Fibroblast of lung (primary cell): ENCODE results near the gene NOL9. TPM values are rescaled to one million over a fixed set of nuclear protein-coding genes. Genes with fewer than 3 reads are reported as not detected.

ENCODE experiments used
- DNase-seq, 2 donors: peaks; one replicate each; pipeline versions ENCODE4 v3.0.0 to v3.0.0-alpha.2; 2010; ENCODE audit warnings: low read depth in 2 of 2
- H2AFZ ChIP-seq: 2 replicates; pipeline ENCODE4 v1.5.1; 2012; ENCODE audit warnings: low read length, control low read depth, inconsistent platforms
- H3K27ac ChIP-seq: 2 replicates; pipeline ENCODE4 v1.5.1; 2011; ENCODE audit warnings: low read length, control low read depth; ENCODE audit not compliant: insufficient read depth
- H3K27me3 ChIP-seq: 2 replicates; pipeline ENCODE4 v1.5.1; 2011; ENCODE audit warnings: mild to moderate bottlenecking, low read length; ENCODE audit not compliant: control insufficient read depth, insufficient read depth
- H3K36me3 ChIP-seq: 2 replicates; pipeline ENCODE4 v1.5.1; 2011; ENCODE audit warnings: low read length; ENCODE audit not compliant: control insufficient read depth, insufficient read depth
- H3K4me1 ChIP-seq: 2 replicates; pipeline ENCODE4 v1.5.1; 2011; ENCODE audit warnings: low read length; ENCODE audit not compliant: control insufficient read depth, insufficient read depth; ENCODE audit errors: extremely low read depth
- H3K4me2 ChIP-seq: 2 replicates; pipeline ENCODE4 v1.5.1; 2011; ENCODE audit warnings: low read length, control low read depth; ENCODE audit not compliant: insufficient read depth; ENCODE audit errors: extremely low read depth
- H3K4me3 ChIP-seq, 4 experiments: fragments of 200-600 bp in 1 of 4; sonication (generic) in 1 of 4; replicated peaks in 1 of 4; 2 replicates each; pipeline ENCODE4 v1.5.1; 2011 to 2016; ENCODE audit warnings: low read length in 4 of 4, low read depth in 3 of 4, mild to moderate bottlenecking in 3 of 4, control low read depth in 2 of 4, inconsistent platforms in 1 of 4, mixed read lengths in 1 of 4; ENCODE audit not compliant: insufficient read depth in 1 of 4; ENCODE audit errors: control extremely low read depth in 1 of 4
- H3K79me2 ChIP-seq: 2 replicates; pipeline ENCODE4 v1.5.1; 2012; ENCODE audit warnings: mild to moderate bottlenecking, low read length, inconsistent platforms; ENCODE audit not compliant: control insufficient read depth, insufficient read depth
- H3K9ac ChIP-seq: 2 replicates; pipeline ENCODE4 v1.5.1; 2011; ENCODE audit warnings: mild to moderate bottlenecking, low read length, control low read depth; ENCODE audit not compliant: insufficient read depth
- H3K9me3 ChIP-seq: 2 replicates; pipeline ENCODE4 v1.5.1; 2012; ENCODE audit warnings: low read depth, low read length; ENCODE audit not compliant: control insufficient read depth, insufficient read depth
- H4K20me1 ChIP-seq: 2 replicates; pipeline ENCODE4 v1.5.1; 2011; ENCODE audit warnings: low read length; ENCODE audit not compliant: control insufficient read depth, insufficient read depth; ENCODE audit errors: extremely low read depth
- CTCF ChIP-seq, 2 donors: IDR thresholded peaks in 1 of 2; conservative IDR thresholded peaks in 1 of 2; 1 replicate in 1 of 2; 2 replicates in 1 of 2; pipeline ENCODE4 v1.5.1; 2011 to 2012; ENCODE audit warnings: low read length in 2 of 2, control low read depth in 1 of 2, inconsistent platforms in 1 of 2, low read depth in 1 of 2, mild to moderate bottlenecking in 1 of 2
- EZH2 ChIP-seq: IDR thresholded peaks from 2 replicates; pipeline ENCODE4 v1.5.1; 2012; ENCODE audit warnings: low read length, control low read depth, mild to moderate bottlenecking; ENCODE audit errors: missing control alignments
- polyA plus RNA-seq, 2 donors: library from polyadenylated mRNA; depleted of rRNA in 1 of 2; stranded (reverse) in 1 of 2; unstranded in 1 of 2; fragments of >200 nt; gene quantifications; 2 replicates each; pipeline ENCODE4 v1.2.1, GENCODE V29; 2011 to 2012; ENCODE audit warnings: missing spikeins in 1 of 2
- total RNA-seq: library from RNA; depleted of rRNA; stranded (reverse); fragments of >200 nt; gene quantifications from 2 replicates; pipeline ENCODE4 v1.2.1, GENCODE V29; 2014

Gene NOL9
- total and polyA plus RNA-seq, 2 donors (not counting 1 experiment from before 2014, with no cell fraction given), result 17.5 to 19.0 TPM

DNA sequence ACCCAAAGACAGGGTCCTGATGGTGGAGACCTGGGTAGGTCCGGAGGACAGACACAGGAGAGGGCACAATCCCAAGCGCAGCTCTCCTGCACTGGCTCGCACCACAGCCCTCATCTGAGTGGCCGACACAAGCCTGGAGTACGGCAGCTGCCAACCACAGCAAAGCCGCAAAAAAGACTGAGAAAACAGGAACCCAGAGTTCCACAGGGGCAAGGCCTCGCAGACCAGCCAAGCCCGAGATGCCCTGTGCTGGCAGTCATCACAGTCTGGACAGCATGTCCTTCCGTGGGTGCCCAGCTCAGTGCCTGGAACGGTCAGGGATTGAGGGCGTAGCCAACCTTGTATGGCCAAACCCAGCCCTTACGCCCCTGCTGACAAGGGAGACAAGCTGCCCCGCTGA lies 36.9 kb upstream of the NOL9 start:
- H4K20me1 ChIP-seq, result no peaks in the 10 kb centered on the region
- no peak for DNase-seq

GRCh38 chr1:6590046-6590445 lies 35.7 kb upstream of the NOL9 start:
- no peak for DNase-seq

More for the DNA sequence above, 36.9 kb upstream of the NOL9 start:
- H3K4me2 ChIP-seq, result no peak overlapping the region
- H3K27ac ChIP-seq, result no peak overlapping the region
- no peak overlapping the region for H2AFZ ChIP-seq
- H3K79me2 ChIP-seq, result peaks cover 22% of the 10 kb centered on the region
- H3K9me3 ChIP-seq, result no peaks in the 10 kb centered on the region
- no peaks in the 10 kb centered on the region for H3K27me3 ChIP-seq
- TF ChIP-seq EZH2, result no peak
- no peak for TF ChIP-seq CTCF (conservative IDR thresholded peaks at IDR 0.05 in 1 of 2, IDR thresholded peaks at IDR 0.05 in 1 of 2; ENCODE audit: low read depth in 1 of 2, low read length in 2 of 2)
- H3K4me3 ChIP-seq, result no peak overlapping the region
- no peaks in the 10 kb centered on the region for H3K4me1 ChIP-seq
- peaks cover 32% of the 10 kb centered on the region for H3K36me3 ChIP-seq
- no peak overlapping the region for H3K9ac ChIP-seq

DNA sequence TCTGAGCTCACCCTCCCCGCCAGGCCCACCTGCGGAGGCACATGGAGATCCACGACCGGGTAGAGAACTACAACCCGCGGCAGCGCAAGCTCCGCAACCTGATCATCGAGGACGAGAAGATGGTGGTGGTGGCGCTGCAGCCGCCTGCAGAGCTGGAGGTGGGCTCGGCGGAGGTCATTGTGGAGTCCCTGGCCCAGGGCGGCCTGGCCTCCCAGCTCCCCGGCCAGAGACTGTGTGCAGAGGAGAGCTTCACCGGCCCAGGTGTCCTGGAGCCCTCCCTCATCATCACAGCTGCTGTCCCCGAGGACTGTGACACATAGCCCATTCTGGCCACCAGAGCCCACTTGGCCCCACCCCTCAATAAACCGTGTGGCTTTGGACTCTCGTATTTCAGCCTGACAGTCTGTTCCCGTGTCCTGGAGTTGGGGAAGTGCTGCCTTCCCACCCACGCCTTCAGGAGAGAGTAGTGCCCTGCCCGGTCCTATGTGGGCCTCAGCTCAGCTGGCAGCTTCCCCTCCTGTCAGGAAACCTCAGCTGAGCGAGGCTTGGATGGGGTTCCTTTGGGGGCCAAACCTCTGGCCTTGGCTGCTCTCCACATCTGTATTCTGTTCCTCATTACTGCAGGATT lies 34.7 kb upstream of the NOL9 start:
- peaks cover 8% of the 10 kb centered on the region for H3K79me2 ChIP-seq
- no peak overlapping the region for H3K9ac ChIP-seq
- H2AFZ ChIP-seq, result no peak overlapping the region
- DNase-seq, result no peak
- H3K36me3 ChIP-seq, result peaks cover 22% of the 10 kb centered on the region
- no peaks in the 10 kb centered on the region for H4K20me1 ChIP-seq
- no peaks in the 10 kb centered on the region for H3K27me3 ChIP-seq
- no peak overlapping the region for H3K27ac ChIP-seq
- no peak for TF ChIP-seq CTCF (conservative IDR thresholded peaks at IDR 0.05 in 1 of 2, IDR thresholded peaks at IDR 0.05 in 1 of 2; ENCODE audit: low read depth in 1 of 2, low read length in 2 of 2)
- TF ChIP-seq EZH2, result no peak
- H3K4me3 ChIP-seq, result no peak overlapping the region
- no peak overlapping the region for H3K4me2 ChIP-seq
- no peaks in the 10 kb centered on the region for H3K9me3 ChIP-seq
- H3K4me1 ChIP-seq, result no peaks in the 10 kb centered on the region

More at GRCh38 chr1:6590046-6590445, 35.7 kb upstream of the NOL9 start:
- Histone ChIP-seq H3K4me3 (no peak overlapping the region), H2AFZ (no peak overlapping the region), H3K9me3 (no peaks in the 10 kb centered on the region), H3K27me3 (no peaks in the 10 kb centered on the region), H3K9ac (no peak overlapping the region), H3K36me3 (peaks cover 25% of the 10 kb centered on the region), H3K4me1 (no peaks in the 10 kb centered on the region), H3K79me2 (peaks cover 11% of the 10 kb centered on the region), H3K27ac (no peak overlapping the region), H4K20me1 (no peaks in the 10 kb centered on the region), H3K4me2 (no peak overlapping the region)
- TF ChIP-seq EZH2, result no peak
- TF ChIP-seq CTCF (conservative IDR thresholded peaks at IDR 0.05 in 1 of 2, IDR thresholded peaks at IDR 0.05 in 1 of 2; ENCODE audit: low read depth in 1 of 2, low read length in 2 of 2), result no peak
